HepG2 (cell line): ENCODE data around the gene MSL3B.
A peak's percentile ranks its signal among the peaks of the same experiment; 100 is the strongest.

Experiments used
- ATAC-seq: fragments of 200-7000 bp; cut with Tn5 transposase; 3 replicates; pipeline ENCODE4 v1.9.1; 2020; ENCODE audit warnings: mild to moderate bottlenecking, moderate library complexity
- BruUV-seq: library from RNA; stranded (reverse); fragments of 400-500 nt; replicated peaks from 2 replicates; lab custom pipeline; 2021; lab: Mats Ljungman, UMichigan
- CTCF ChIA-PET: fragments of 300-600 bp; formaldehyde crosslinking; extraction: SDS; loops from one replicate; lab custom pipeline; 2021; ENCODE audit warnings: low total read pairs, inconsistent platforms, low intra/inter-chr PET ratio; lab: Yijun Ruan, JAX
- POLR2A ChIA-PET: fragments of 350-600 bp; sonication (Branson Sonifier 250); formaldehyde crosslinking; loops from one replicate; lab custom pipeline; 2020; ENCODE audit warnings: antibody characterized with exemption, inconsistent platforms; lab: Yijun Ruan, JAX
- DNase-seq: peaks from one replicate; pipeline ENCODE4 v3.0.0-alpha.2; 2015; ENCODE audit warnings: low spot score
- FAIRE-seq: peaks from 3 replicates; lab custom pipeline; 2011; peaks lifted over from hg19 to GRCh38; lab: Jason Lieb, UNC
- H2AFZ ChIP-seq: one replicate; pipeline ENCODE4 v1.6.1; 2011; ENCODE audit warnings: low read length, inconsistent platforms
- H3K27ac ChIP-seq: fragments of 300-600 bp; 3 replicates; pipeline ENCODE4 v1.8.0; 2011; ENCODE audit warnings: mixed run types, mild to moderate bottlenecking, mixed read lengths, low read length, inconsistent platforms; ENCODE audit not compliant: insufficient read depth; ENCODE audit errors: extremely low read length
- H3K27me3 ChIP-seq, 2 experiments: fragments of 200-600 bp in 1 of 2; 2 replicates in 1 of 2; 3 replicates in 1 of 2; pipeline versions ENCODE4 v1.6.0 to v1.8.0; 2011; ENCODE audit warnings: low read length in 2 of 2, mild to moderate bottlenecking in 2 of 2, moderate library complexity in 2 of 2, inconsistent platforms in 1 of 2; ENCODE audit not compliant: insufficient read depth in 2 of 2, control insufficient read depth in 1 of 2
- H3K36me3 ChIP-seq, 2 experiments: fragments of 200-600 bp in 1 of 2; replicated peaks in 1 of 2; 2 replicates in 1 of 2; 3 replicates in 1 of 2; pipeline versions ENCODE4 v1.5.1 to v1.8.0; 2011; ENCODE audit warnings: low read length in 2 of 2, inconsistent platforms in 1 of 2; ENCODE audit not compliant: insufficient read depth in 2 of 2, control insufficient read depth in 1 of 2
- H3K4me1 ChIP-seq: 2 replicates; pipeline ENCODE4 v1.5.1; 2012; ENCODE audit warnings: low read length, inconsistent platforms; ENCODE audit not compliant: insufficient read depth
- H3K4me2 ChIP-seq: 2 replicates; pipeline ENCODE4 v1.6.0; 2011; ENCODE audit warnings: low read depth, low read length, inconsistent platforms
- H3K4me3 ChIP-seq, 3 experiments: fragments of 200-600 bp in 1 of 3; sonication (generic), shearing (Covaris generic) in 1 of 3; replicated peaks in 1 of 3; 2 replicates each; pipeline ENCODE4 v1.5.1; 2011 to 2016; ENCODE audit warnings: low read length in 3 of 3, inconsistent platforms in 2 of 3, low read depth in 2 of 3, mild to moderate bottlenecking in 2 of 3, control low read depth in 1 of 3, mixed read lengths in 1 of 3; ENCODE audit not compliant: insufficient read depth in 1 of 3
- H3K79me2 ChIP-seq: one replicate; pipeline ENCODE4 v1.6.1; 2011; ENCODE audit warnings: low read length, inconsistent platforms; ENCODE audit not compliant: insufficient read depth
- H3K9ac ChIP-seq: 2 replicates; pipeline ENCODE4 v1.6.0; 2011; ENCODE audit warnings: mild to moderate bottlenecking, low read depth, low read length, inconsistent platforms; ENCODE audit not compliant: insufficient read depth
- H3K9me3 ChIP-seq: 2 replicates; pipeline ENCODE4 v1.5.1; 2012; ENCODE audit warnings: mild to moderate bottlenecking, low read length
- H4K20me1 ChIP-seq: 2 replicates; pipeline ENCODE4 v1.6.0; 2011; ENCODE audit warnings: inconsistent platforms, mild to moderate bottlenecking, low read length, moderate library complexity; ENCODE audit not compliant: insufficient read depth
- ARID2 ChIP-seq: sonication (generic); formaldehyde crosslinking; IDR thresholded peaks from 2 replicates; pipeline ENCODE4 v1.8.1; 2022; ENCODE audit warnings: mild to moderate bottlenecking, missing genetic modification reagents, borderline replicate concordance
- FOXK2 ChIP-seq: fragments of 450-650 bp; IDR thresholded peaks from 2 replicates; pipeline ENCODE4 v1.6.1; 2016
- IKZF4 ChIP-seq: sonication (generic); formaldehyde crosslinking; IDR thresholded peaks from 2 replicates; pipeline ENCODE4 v1.5.1; 2020; ENCODE audit warnings: borderline replicate concordance, mild to moderate bottlenecking, low read depth, missing genetic modification reagents; ENCODE audit errors: not compliant biosample characterization
- NFYB ChIP-seq: sonication (generic); formaldehyde crosslinking; IDR thresholded peaks from 2 replicates; pipeline ENCODE4 v1.4.0; 2020; ENCODE audit warnings: missing genetic modification reagents
- NFYC ChIP-seq: IDR thresholded peaks from 2 replicates; pipeline ENCODE4 v1.6.1; 2016; ENCODE audit warnings: missing genetic modification reagents, missing compliant biosample characterization
- PHB2 ChIP-seq: fragments of 450-650 bp; IDR thresholded peaks from 2 replicates; pipeline ENCODE4 v1.6.1; 2018; ENCODE audit not compliant: partially characterized antibody
- SOX6 ChIP-seq, 2 experiments: fragments of 450-650 bp in 1 of 2; sonication (generic) in 1 of 2; formaldehyde crosslinking in 1 of 2; IDR thresholded peaks; 2 replicates each; pipeline versions ENCODE4 v1.4.0 to v1.6.1; 2017 to 2020; ENCODE audit warnings: antibody characterized with exemption in 1 of 2, mild to moderate bottlenecking in 1 of 2, missing genetic modification reagents in 1 of 2
- ZC3H4 ChIP-seq: sonication (generic); formaldehyde crosslinking; IDR thresholded peaks from 2 replicates; pipeline ENCODE4 v1.4.0; 2020; ENCODE audit warnings: missing genetic modification reagents, borderline replicate concordance
- ZNF768 ChIP-seq: sonication (generic); formaldehyde crosslinking; IDR thresholded peaks from 2 replicates; pipeline ENCODE4 v1.4.0; 2020; ENCODE audit warnings: missing genetic modification reagents
- WGBS: methylation state at CpG from one replicate; pipeline ENCODE4 v1.1.6; 2017; ENCODE audit warnings: low lambda C conversion rate; 5-methylcytosine and 5-hydroxymethylcytosine counted together
- in situ Hi-C: cut with HindIII; loops from 2 replicates; pipeline ENCODE4 v1.10.0; 2017; ENCODE audit warnings: low pct_unique_long_range_greater_than_20kb; ENCODE audit not compliant: extremely low pct_ligation_motif_present
- intact Hi-C: fragments of 100-400 bp; cut with micrococcal nuclease; formaldehyde crosslinking; loops from one replicate; pipeline ENCODE4 v1.10.0; 2022; ENCODE audit not compliant: unreplicated experiment

Gene MSL3B

DNA sequence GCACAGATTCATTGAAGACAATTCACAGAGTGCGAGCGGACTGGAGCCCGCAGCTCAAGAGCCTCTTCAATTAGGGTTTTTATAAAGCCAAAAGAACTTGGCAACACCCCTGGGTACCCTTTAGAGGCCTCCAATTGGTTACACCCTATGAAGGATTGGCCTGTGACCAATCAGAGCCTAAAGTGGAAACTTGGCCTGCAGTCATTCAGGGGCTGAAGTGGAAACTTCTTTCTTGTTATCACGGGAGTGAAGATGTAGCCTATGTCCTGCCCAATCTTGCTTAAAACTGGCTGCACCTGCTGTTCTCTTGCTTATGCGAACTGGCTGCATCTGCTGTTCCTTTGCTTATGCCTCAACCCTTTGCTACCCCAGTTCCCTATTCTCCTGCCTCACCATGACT lies 12.0 kb downstream of the MSL3B start:
- H3K27me3 ChIP-seq, result peaks cover 2 to 3% of the 10 kb centered on the region in 2 experiments; a peak in 1 of 5 replicates
- no peak overlapping the region for H3K4me3 ChIP-seq
- DNase-seq (no peak), FAIRE-seq (no peak), ATAC-seq (no peak)
- POLR2A ChIA-PET, result no interaction called here
- intact Hi-C loops (no loop called here), in situ Hi-C loops (no loop called here)
- peaks cover 3% of the 10 kb centered on the region; the same call in 1 of the 2 replicates for H4K20me1 ChIP-seq
- CTCF ChIA-PET, result no interaction called here
- BruUV-seq, result no TSS peak
- peaks cover 31% of the 10 kb centered on the region for H3K79me2 ChIP-seq
- H3K27ac ChIP-seq, result no peak overlapping the region
- no peak overlapping the region for H3K9ac ChIP-seq
- H3K4me1 ChIP-seq, result peaks cover 42% of the 10 kb centered on the region
- peaks cover 1 to 11% of the 10 kb centered on the region in 2 experiments; a peak in 4 of 5 replicates for H3K36me3 ChIP-seq
- 94% methylated on average over 5 of the region's 5 CpGs for WGBS
- no peak overlapping the region for H2AFZ ChIP-seq
- H3K9me3 ChIP-seq, result no peaks in the 10 kb centered on the region
- H3K4me2 ChIP-seq, result no peak overlapping the region
- peak; percentile 51 for TF ChIP-seq NFYB
- no peak for TF ChIP-seq IKZF4 (CRISPR knock-in tag)
- TF ChIP-seq NFYC (CRISPR knock-in tag), result peak; percentile 35; the same call in 1 of the 2 replicates

DNA sequence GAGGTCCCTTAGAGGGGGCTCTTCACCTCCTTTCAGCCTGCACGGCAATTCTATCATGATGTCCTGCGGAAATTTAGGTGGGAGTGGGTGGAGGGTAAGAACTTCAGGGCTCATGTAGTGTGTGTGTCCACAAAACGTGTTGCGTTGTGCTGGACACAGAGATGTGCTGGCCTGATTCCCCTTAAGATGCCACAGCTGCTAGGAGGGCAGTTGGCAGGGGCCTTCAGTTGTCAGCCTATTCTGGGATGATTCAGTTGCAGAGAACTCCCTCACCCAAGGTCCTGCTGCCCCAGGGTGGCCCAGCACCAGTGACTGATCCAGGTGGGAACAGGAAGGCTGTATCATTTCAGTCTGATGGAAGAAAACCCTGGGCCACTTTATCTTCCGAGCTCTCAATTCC lies 12.8 kb downstream of the MSL3B start:
- H3K79me2 ChIP-seq, result peaks cover 38% of the 10 kb centered on the region
- CTCF ChIA-PET, result no interaction called here
- H3K4me1 ChIP-seq, result peaks cover 48% of the 10 kb centered on the region
- intact Hi-C loops (no loop called here), in situ Hi-C loops (no loop called here)
- H3K4me2 ChIP-seq, result peak overlapping the region; percentile 92
- no peak overlapping the region for H3K27ac ChIP-seq
- ATAC-seq (no peak), FAIRE-seq (no peak), DNase-seq (no peak)
- H3K9ac ChIP-seq, result peak overlapping the region; percentile 61; the same call in 1 of the 2 replicates
- H3K27me3 ChIP-seq, result peaks cover 2 to 3% of the 10 kb centered on the region in 2 experiments; a peak in 1 of 5 replicates
- no peaks in the 10 kb centered on the region for H3K9me3 ChIP-seq
- POLR2A ChIA-PET, result no interaction called here
- H2AFZ ChIP-seq, result peak overlapping the region; percentile 73
- H3K4me3 ChIP-seq, result peak overlapping the region in 1 of 3 experiments; percentile 98; a peak in 1 of 6 replicates
- H4K20me1 ChIP-seq, result peaks cover 3% of the 10 kb centered on the region; the same call in 1 of the 2 replicates
- WGBS, result 81% methylated on average over 5 of the region's 5 CpGs
- BruUV-seq, result no TSS peak
- TF ChIP-seq ARID2 (no peak), SOX6 (IDR thresholded peaks at IDR 0.05) (no peak), SOX6 (CRISPR knock-in tag; IDR thresholded peaks at IDR 0.05) (no peak), PHB2 (no peak), ZC3H4 (CRISPR knock-in tag) (0 out of 2 replicates have a peak, but pooled peaks have one; percentile 51), ZNF768 (no peak), FOXK2 (no peak)
- peaks cover 4 to 19% of the 10 kb centered on the region in 2 experiments; a peak in 4 of 5 replicates for H3K36me3 ChIP-seq
